Activated CD4-positive, CD25-positive, alpha-beta regulatory T cell treated with anti-CD3 and anti-CD28 coated beads, Interleukin-2, amount 50 U/mL, for 16 hours (primary cell): ENCODE results near the gene LHFPL2.
"Not testable (repeated sequence)": the region's sequence is repeated elsewhere in the genome, so short reads cannot be mapped to it uniquely, and the experiment has no call there.

Experiments
- DNase-seq: peaks from one replicate; pipeline ENCODE4 v3.0.0-alpha.2; 2020; ENCODE audit warnings: low read depth, low spot score

The LHFPL2 gene

DNA sequence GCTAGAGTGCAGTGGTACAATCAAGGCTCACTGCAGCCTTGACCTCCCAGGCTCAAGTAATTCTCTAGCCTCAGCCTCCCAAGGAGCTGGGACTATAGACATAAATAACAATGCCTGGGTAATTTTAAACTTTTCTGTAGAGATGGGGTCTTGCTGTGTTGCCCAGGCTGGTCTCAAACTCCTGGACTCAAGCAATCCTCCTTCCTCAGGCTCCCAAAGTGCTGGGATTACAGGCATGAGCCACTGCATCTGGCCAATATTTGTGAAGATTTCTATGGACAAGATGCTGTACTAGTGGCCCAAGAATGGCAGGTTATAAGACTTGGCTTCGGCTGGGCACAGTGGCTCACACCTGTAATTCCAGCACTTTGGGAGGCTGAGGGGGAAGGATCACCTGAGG is 18.4 kb upstream of the LHFPL2 start:
- not testable (repeated sequence) for DNase-seq

DNA sequence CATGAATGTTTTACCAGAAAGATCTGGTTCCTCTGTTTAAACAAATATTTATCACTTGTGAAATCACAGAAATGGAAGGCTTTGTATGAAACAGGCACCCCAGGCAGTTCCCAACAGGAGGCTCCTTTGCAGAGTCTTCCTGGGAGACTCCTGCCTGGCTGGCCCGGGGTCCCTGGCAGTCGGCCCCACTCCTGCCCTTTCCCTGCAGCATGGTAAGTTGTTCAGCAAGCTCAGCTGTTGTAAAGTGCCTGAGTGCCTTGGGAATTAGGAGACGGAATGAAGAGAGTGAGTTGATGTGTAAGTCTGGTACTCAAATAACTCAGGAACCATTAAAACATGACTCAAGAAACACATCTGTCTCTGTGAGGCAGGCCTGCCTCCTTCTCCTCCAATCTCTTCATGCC is 17.5 kb upstream of the LHFPL2 start:
- no peak for DNase-seq

- DNase-seq: no peak
Observed at GRCh38 chr5:78665534-78665933, 17.0 kb upstream of the LHFPL2 start.

- DNase-seq: no peak
Observed at GRCh38 chr5:78662323-78662722, 13.8 kb upstream of the LHFPL2 start.

- DNase-seq: no peak
Observed at GRCh38 chr5:78661691-78662090, 13.1 kb upstream of the LHFPL2 start.

- no peak for DNase-seq
Observed at GRCh38 chr5:78661044-78661443, 12.5 kb upstream of the LHFPL2 start.

DNA sequence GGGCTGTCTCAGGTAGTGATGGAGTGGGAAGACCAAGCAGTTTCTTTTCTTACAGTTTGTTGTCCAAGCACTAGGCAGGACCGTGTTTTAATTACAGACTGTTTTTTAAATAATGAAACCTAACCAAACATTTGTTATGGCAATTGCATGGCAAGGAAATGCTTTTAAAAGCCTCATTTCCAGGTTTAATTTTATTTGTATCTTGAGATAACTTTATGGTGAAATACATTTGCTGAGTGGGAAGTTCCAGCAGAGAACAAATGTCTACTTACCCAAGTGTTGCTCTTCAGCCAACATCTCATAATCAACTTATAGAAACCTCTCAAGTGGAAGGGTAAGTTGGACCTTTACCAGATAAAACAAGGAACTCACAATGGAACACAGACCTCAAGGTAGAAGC is 11.8 kb upstream of the LHFPL2 start:
- no peak for DNase-seq

GRCh38 chr5:78659714-78660113 is 11.1 kb upstream of the LHFPL2 start:
- no peak for DNase-seq

GRCh38 chr5:78659114-78659513 is 10.5 kb upstream of the LHFPL2 start:
- DNase-seq: no peak

DNA sequence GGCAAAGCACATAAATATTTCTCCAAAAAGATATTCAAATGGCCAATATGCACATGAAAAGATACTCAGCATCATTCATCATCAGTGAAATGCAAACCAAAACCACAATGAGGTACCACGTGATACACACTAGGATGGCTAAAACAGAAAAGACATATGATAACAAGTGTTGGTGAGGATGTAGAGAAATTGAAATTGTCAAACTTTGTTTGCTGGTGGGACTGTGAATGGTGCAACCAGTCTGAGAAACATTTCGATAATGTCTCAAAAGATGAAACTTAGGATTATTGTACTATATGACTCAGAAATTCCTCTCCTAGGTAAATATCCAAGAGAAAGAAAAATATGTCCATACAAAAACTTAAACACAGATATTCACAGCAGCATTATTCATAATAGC is 8.6 kb upstream of the LHFPL2 start:
- DNase-seq: no peak

DNA sequence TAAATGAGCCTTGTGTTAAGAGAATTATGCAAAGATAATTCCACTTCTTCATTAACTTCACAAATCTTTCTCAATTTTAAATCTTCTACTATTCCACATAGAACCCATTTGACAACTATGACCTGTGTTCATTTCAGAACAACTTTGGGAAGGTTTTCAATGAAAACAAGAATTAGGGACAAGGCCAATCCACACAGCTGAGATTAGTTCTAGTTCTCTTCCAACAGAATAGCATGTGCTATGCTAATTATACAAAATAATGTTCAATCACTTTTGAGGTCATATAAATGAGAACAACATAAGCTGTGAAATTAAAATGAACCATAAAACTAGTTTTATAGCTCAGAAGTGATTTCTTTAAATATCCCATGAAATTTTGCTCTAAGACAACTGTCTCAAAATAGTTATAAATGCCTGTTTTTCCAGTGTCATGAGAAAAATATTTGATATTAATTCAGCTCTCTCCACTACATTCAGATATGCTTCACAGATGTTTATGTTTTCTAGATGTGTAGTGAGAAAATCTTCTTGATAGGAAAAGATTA is 7.2 kb upstream of the LHFPL2 start:
- DNase-seq: no peak

DNA sequence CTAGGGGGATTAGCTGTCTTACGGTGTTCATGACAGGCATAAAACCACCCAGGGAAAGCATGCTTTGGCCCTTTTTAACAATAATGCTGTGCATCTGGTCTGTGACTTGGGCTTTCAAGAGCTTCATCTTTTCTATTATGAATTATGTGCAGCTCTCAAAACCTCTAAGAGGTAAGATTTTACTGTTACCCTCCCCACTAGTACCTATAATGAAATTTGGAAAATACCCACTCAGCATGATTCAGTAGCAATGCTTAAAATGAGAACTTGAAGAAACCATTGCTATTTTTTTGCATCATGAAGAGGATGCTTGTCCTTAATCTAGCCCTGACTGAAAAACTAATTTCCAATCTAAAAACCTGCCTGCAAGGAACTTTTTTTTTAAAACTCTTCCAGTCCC is 5.8 kb upstream of the LHFPL2 start:
- no peak for DNase-seq

GRCh38 chr5:78653681-78654366 is 5.3 kb upstream of the LHFPL2 start:
- no peak for DNase-seq

DNA sequence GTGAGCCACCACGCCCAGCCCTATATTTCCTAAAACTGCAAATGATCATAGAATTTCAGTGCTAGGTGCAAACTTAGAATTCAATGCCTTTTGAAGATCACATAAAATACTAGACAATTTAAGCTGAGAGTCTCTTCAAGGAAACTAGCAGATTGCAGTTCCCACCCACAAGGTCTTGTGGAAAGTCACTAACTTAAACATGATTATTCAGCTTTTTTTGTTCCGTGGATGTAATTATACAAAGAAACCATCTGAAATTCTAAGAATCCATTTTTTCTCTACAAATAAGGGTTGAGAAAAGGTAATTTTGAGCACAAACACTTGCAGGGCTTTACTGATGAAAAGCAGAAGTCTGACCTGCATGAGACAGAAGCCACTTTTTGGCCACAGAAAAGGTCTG is 4.5 kb upstream of the LHFPL2 start:
- no peak for DNase-seq

GRCh38 chr5:78651468-78651867 is 2.9 kb upstream of the LHFPL2 start:
- DNase-seq: no peak

GRCh38 chr5:78650531-78650930 is 2.0 kb upstream of the LHFPL2 start:
- no peak for DNase-seq

DNA sequence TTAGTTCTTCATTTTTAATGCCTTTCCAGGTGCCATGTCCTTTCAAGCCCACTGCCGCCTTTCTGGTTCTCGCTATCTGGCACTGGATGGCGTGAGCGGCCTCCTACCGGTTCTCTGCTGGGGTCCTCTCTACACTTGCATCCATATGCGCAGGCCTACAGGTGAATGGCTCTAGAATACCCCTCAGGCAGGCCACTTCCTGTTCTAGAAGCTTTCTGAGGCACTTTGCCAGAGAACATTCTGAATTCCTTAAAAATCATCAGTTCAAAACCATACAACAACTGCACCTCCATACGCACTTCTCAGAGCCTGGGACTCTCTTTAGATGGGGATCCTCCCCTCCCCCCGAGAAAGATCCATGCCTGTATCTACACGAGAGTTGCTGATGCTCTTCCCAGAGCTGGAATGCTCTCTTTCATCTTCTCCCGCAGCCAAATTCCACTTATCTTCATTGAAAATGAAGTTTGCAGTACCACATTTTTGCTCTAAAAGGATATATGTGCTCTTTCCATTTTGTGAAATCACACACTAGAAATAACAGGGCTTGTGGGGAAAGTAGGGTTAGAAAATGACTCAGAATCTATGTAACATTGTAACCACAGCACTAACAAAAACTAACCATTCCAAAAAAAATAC is 1.4 kb upstream of the LHFPL2 start:
- DNase-seq: no peak

GRCh38 chr5:78649211-78649695 is 681 bp upstream of the LHFPL2 start:
- no peak for DNase-seq

DNA sequence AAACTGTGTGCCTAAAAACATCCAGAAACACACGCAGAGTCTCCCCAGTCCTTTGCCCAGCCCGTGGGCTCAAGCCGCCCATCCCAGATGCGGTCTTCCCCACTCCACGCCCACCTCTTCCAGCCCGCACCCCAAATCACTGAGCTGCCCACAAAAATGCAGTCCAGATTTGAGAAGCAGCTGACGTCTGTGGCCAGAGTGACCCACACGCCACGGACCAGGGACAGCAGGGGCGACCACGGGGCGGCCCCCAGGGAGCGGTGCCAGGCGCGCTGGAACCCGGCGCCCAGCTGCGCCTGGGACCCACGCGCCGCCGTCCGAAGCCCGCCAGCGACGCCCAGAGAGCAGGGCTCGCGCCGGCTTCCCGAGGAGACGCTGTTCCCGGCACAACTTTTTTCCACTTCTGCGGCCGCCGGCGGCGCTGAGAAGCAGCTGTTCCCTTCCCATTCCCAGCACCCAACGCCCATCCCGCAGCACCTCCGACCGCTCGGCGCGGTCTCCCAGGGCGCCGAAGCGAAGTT is 674 bp downstream of the LHFPL2 start:
- no peak for DNase-seq

DNA sequence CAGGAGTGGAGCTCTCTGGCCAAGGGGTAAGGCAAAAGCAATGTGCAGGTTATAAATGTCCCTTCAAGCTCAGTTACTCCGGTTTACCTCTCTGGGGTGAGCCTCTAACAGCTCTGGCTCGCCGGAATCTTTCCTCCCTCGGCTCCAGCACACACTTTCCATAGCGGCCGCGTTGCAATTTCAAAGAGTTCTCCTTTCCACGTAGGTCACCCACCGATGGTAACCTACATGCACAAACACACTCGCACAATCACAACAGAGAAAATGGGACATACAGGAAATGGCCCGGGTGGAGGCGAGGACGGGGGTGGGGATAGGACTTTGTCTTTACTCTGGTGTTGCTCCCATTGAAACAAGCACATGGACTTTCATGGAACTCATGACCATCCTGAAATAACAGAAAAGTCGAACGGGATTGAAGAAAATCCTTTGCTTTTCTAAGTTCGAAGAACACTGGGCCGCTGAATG is 1.2 kb downstream of the LHFPL2 start:
- no peak for DNase-seq

GRCh38 chr5:78644741-78645300 is 3.8 kb downstream of the LHFPL2 start:
- no peak for DNase-seq

DNA sequence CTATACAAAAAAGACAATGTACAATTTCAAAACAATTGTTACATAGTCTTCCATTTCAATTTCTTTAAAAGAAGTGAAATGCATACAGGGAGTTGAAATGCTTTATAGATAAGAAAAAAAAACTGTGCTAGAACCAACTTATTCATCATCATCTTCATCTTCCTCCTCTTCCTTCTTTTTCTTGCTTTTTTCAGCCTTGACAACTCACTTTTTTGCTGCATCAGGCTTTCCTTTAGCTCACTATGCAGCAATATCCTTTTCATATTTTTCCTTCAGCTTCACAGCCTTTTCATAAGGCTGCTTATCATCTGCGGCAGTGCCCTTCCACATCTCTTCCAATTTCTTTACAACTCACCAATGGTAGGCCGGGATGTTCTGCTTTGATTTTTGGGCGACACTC is 4.4 kb downstream of the LHFPL2 start:
- no peak for DNase-seq

DNA sequence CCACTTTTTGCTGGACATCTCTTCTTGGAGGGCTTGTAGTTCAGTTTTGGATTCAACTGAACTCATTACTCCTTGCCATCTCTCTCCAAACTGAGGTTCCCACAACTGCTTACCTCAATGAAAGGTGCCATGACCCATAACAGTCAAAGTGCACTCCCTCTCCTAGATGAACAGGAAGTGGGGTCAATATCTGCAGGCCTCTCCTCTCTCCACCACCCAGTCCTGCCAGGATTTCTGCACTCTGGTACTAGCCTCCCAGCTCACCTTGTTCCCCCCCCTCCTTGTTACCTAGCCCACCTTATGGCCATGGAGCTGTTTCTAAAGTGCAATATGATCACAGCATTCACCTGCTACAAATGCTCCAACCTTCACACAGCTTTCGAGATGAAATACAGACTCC is 5.9 kb downstream of the LHFPL2 start:
- DNase-seq: no peak
